HepG2 (cell line): ENCODE results near the gene NDUFV1. TPM values are rescaled to one million over a fixed set of nuclear protein-coding genes. Genes with fewer than 3 reads are reported as not detected.

ENCODE experiments used
- ATAC-seq: fragments of 200-7000 bp; cut with Tn5 transposase; 3 replicates; pipeline ENCODE4 v1.9.1; 2020; ENCODE audit warnings: mild to moderate bottlenecking, moderate library complexity
- BruUV-seq: library from RNA; stranded (reverse); fragments of 400-500 nt; replicated peaks from 2 replicates; lab custom pipeline; 2021; lab: Mats Ljungman, UMichigan
- CTCF ChIA-PET: fragments of 300-600 bp; formaldehyde crosslinking; extraction: SDS; loops from one replicate; lab custom pipeline; 2021; ENCODE audit warnings: low total read pairs, inconsistent platforms, low intra/inter-chr PET ratio; lab: Yijun Ruan, JAX
- POLR2A ChIA-PET: fragments of 350-600 bp; sonication (Branson Sonifier 250); formaldehyde crosslinking; loops from one replicate; lab custom pipeline; 2020; ENCODE audit warnings: antibody characterized with exemption, inconsistent platforms; lab: Yijun Ruan, JAX
- DNase-seq: peaks from one replicate; pipeline ENCODE4 v3.0.0-alpha.2; 2015; ENCODE audit warnings: low spot score
- FAIRE-seq: peaks from 3 replicates; lab custom pipeline; 2011; peaks lifted over from hg19 to GRCh38; lab: Jason Lieb, UNC
- H2AFZ ChIP-seq: one replicate; pipeline ENCODE4 v1.6.1; 2011; ENCODE audit warnings: low read length, inconsistent platforms
- H3K27ac ChIP-seq: fragments of 300-600 bp; 3 replicates; pipeline ENCODE4 v1.8.0; 2011; ENCODE audit warnings: mixed run types, mild to moderate bottlenecking, mixed read lengths, low read length, inconsistent platforms; ENCODE audit not compliant: insufficient read depth; ENCODE audit errors: extremely low read length
- H3K27me3 ChIP-seq, 2 experiments: fragments of 200-600 bp in 1 of 2; 2 replicates in 1 of 2; 3 replicates in 1 of 2; pipeline versions ENCODE4 v1.6.0 to v1.8.0; 2011; ENCODE audit warnings: low read length in 2 of 2, mild to moderate bottlenecking in 2 of 2, moderate library complexity in 2 of 2, inconsistent platforms in 1 of 2; ENCODE audit not compliant: insufficient read depth in 2 of 2, control insufficient read depth in 1 of 2
- H3K36me3 ChIP-seq, 2 experiments: fragments of 200-600 bp in 1 of 2; replicated peaks in 1 of 2; 2 replicates in 1 of 2; 3 replicates in 1 of 2; pipeline versions ENCODE4 v1.5.1 to v1.8.0; 2011; ENCODE audit warnings: low read length in 2 of 2, inconsistent platforms in 1 of 2; ENCODE audit not compliant: insufficient read depth in 2 of 2, control insufficient read depth in 1 of 2
- H3K4me1 ChIP-seq: 2 replicates; pipeline ENCODE4 v1.5.1; 2012; ENCODE audit warnings: low read length, inconsistent platforms; ENCODE audit not compliant: insufficient read depth
- H3K4me2 ChIP-seq: 2 replicates; pipeline ENCODE4 v1.6.0; 2011; ENCODE audit warnings: low read depth, low read length, inconsistent platforms
- H3K4me3 ChIP-seq, 3 experiments: fragments of 200-600 bp in 1 of 3; sonication (generic), shearing (Covaris generic) in 1 of 3; replicated peaks in 1 of 3; 2 replicates each; pipeline ENCODE4 v1.5.1; 2011 to 2016; ENCODE audit warnings: low read length in 3 of 3, inconsistent platforms in 2 of 3, low read depth in 2 of 3, mild to moderate bottlenecking in 2 of 3, control low read depth in 1 of 3, mixed read lengths in 1 of 3; ENCODE audit not compliant: insufficient read depth in 1 of 3
- H3K79me2 ChIP-seq: one replicate; pipeline ENCODE4 v1.6.1; 2011; ENCODE audit warnings: low read length, inconsistent platforms; ENCODE audit not compliant: insufficient read depth
- H3K9ac ChIP-seq: 2 replicates; pipeline ENCODE4 v1.6.0; 2011; ENCODE audit warnings: mild to moderate bottlenecking, low read depth, low read length, inconsistent platforms; ENCODE audit not compliant: insufficient read depth
- H3K9me3 ChIP-seq: 2 replicates; pipeline ENCODE4 v1.5.1; 2012; ENCODE audit warnings: mild to moderate bottlenecking, low read length
- H4K20me1 ChIP-seq: 2 replicates; pipeline ENCODE4 v1.6.0; 2011; ENCODE audit warnings: inconsistent platforms, mild to moderate bottlenecking, low read length, moderate library complexity; ENCODE audit not compliant: insufficient read depth
- AHR ChIP-seq: IDR thresholded peaks from 2 replicates; pipeline ENCODE4 v1.6.1; 2018; ENCODE audit warnings: missing genetic modification reagents, missing compliant biosample characterization
- ARNTL ChIP-seq: sonication (generic); formaldehyde crosslinking; IDR thresholded peaks from 2 replicates; pipeline ENCODE4 v1.4.0; 2020; ENCODE audit warnings: mild to moderate bottlenecking, missing genetic modification reagents
- HDAC6 ChIP-seq: fragments of 200-600 bp; sonication (generic); IDR thresholded peaks from 2 replicates; pipeline ENCODE4 v1.7.0; 2017; ENCODE audit warnings: mild to moderate bottlenecking, antibody characterized with exemption, low read length, low read depth
- MAZ ChIP-seq, 2 experiments: sonication (generic) in 1 of 2; formaldehyde crosslinking in 1 of 2; IDR thresholded peaks; 2 replicates each; pipeline versions ENCODE4 v1.5.0 to v1.6.1; 2012 to 2020; ENCODE audit warnings: low read depth in 2 of 2, mild to moderate bottlenecking in 2 of 2, borderline replicate concordance in 1 of 2, improper control_type of control experiment in 1 of 2, low read length in 1 of 2, missing genetic modification reagents in 1 of 2, moderate library complexity in 1 of 2
- NCOR1 ChIP-seq: fragments of 200-600 bp; sonication (generic); IDR thresholded peaks from 2 replicates; pipeline ENCODE4 v1.7.0; 2017; ENCODE audit warnings: antibody characterized with exemption, low read length, borderline replicate concordance
- NFE2L2 ChIP-seq: fragments of 150-350 bp; IDR thresholded peaks from 2 replicates; pipeline ENCODE4 v1.6.1; 2014; ENCODE audit warnings: low read length
- NRL ChIP-seq: sonication (generic); formaldehyde crosslinking; IDR thresholded peaks from 2 replicates; pipeline ENCODE4 v1.5.0; 2020; ENCODE audit warnings: missing genetic modification reagents, mild to moderate bottlenecking, moderate library complexity, borderline replicate concordance
- SALL1 ChIP-seq: sonication (generic); formaldehyde crosslinking; IDR thresholded peaks from 2 replicates; pipeline ENCODE4 v1.8.0; 2022; ENCODE audit warnings: mild to moderate bottlenecking, missing genetic modification reagents
- STAT5B ChIP-seq: sonication (generic); formaldehyde crosslinking; IDR thresholded peaks from 2 replicates; pipeline ENCODE4 v1.4.0; 2020; ENCODE audit warnings: missing genetic modification reagents
- THAP11 ChIP-seq: IDR thresholded peaks from 2 replicates; pipeline ENCODE4 v1.6.1; 2016; ENCODE audit warnings: missing biosample characterization, missing genetic modification reagents
- ZNF431 ChIP-seq: sonication (generic); formaldehyde crosslinking; IDR thresholded peaks from 2 replicates; pipeline ENCODE4 v1.9.0; 2022; ENCODE audit warnings: missing genetic modification reagents, low read depth, mild to moderate bottlenecking, borderline replicate concordance
- WGBS: methylation state at CpG from one replicate; pipeline ENCODE4 v1.1.6; 2017; ENCODE audit warnings: low lambda C conversion rate; 5-methylcytosine and 5-hydroxymethylcytosine counted together
- in situ Hi-C: cut with HindIII; loops from 2 replicates; pipeline ENCODE4 v1.10.0; 2017; ENCODE audit warnings: low pct_unique_long_range_greater_than_20kb; ENCODE audit not compliant: extremely low pct_ligation_motif_present
- intact Hi-C: fragments of 100-400 bp; cut with micrococcal nuclease; formaldehyde crosslinking; loops from one replicate; pipeline ENCODE4 v1.10.0; 2022; ENCODE audit not compliant: unreplicated experiment
- polyA plus RNA-seq, 8 experiments: library from polyadenylated mRNA; depleted of rRNA in 3 of 8; stranded (reverse) in 7 of 8; unstranded in 1 of 8; fragments of >200 nt; fragmentation: Illumina TruSeq in 4 of 8; extraction: Trizol in 4 of 8; gene quantifications; 2 replicates each; pipeline versions ENCODE4 v1.2.1 to v1.2.3, GENCODE V29; 2011 to 2016; ENCODE audit warnings: low read depth in 4 of 8, missing spikeins in 1 of 8, mixed read lengths in 1 of 8; ENCODE audit not compliant: insufficient read depth in 1 of 8
- total RNA-seq, 5 experiments: library from RNA; depleted of rRNA; stranded (reverse); fragments of >200 nt; fragmentation: Illumina TruSeq; extraction: Trizol; gene quantifications; 2 replicates each; pipeline ENCODE4 v1.2.3, GENCODE V29; 2016; ENCODE audit warnings: low read depth in 1 of 5
- TF ChIP-seq, protein P1 (sequence below): sonication (generic); formaldehyde crosslinking; IDR thresholded peaks from 2 replicates; pipeline ENCODE4 v1.4.0; 2020; ENCODE audit warnings: missing genetic modification reagents

NDUFV1 gene
- total and polyA plus RNA-seq, 2 of the 13 experiments (the other 11 are each of a cell fraction or from before 2014, with no cell fraction given), result 88.9 to 137 TPM

- H3K9me3 ChIP-seq, result no peaks in the 10 kb centered on the region
- intact Hi-C loops (loop anchor here (2.0 kb wide), 1 partner anchor 19 kb away; no protein-coding TSS in a partner anchor), in situ Hi-C loops (no loop called here)
- ATAC-seq (peak; percentile 84), FAIRE-seq (no peak), DNase-seq (peak; percentile 55)
- 44% methylated on average over 11 of the region's 23 CpGs for WGBS
- H3K4me3 ChIP-seq, result no peak overlapping the region
- no peak overlapping the region for H3K4me2 ChIP-seq
- H3K9ac ChIP-seq, result no peak overlapping the region
- no peak overlapping the region for H3K27ac ChIP-seq
- peaks cover 17% of the 10 kb centered on the region for H3K4me1 ChIP-seq
- H3K36me3 ChIP-seq, result no peaks in the 10 kb centered on the region
- H4K20me1 ChIP-seq, result no peaks in the 10 kb centered on the region
- H3K27me3 ChIP-seq, result peaks cover 0 to 9% of the 10 kb centered on the region in 2 experiments; a peak in 3 of 5 replicates
- POLR2A ChIA-PET, result interaction anchor here (2.4 kb wide), 1 partner anchor 10 kb away, joined by 9 read pairs; the partner anchor contains the start of gene NUDT8
- CTCF ChIA-PET, result interaction anchor here (3.5 kb wide), 1 partner anchor 19 kb away, joined by 12 read pairs; no protein-coding TSS in a partner anchor
- no peaks in the 10 kb centered on the region for H3K79me2 ChIP-seq
- BruUV-seq, result no TSS peak
- no peak overlapping the region for H2AFZ ChIP-seq
- TF ChIP-seq MAZ (IDR thresholded peaks at IDR 0.05; ENCODE audit: borderline replicate concordance, low read depth, low read length), result no peak
- TF ChIP-seq MAZ (CRISPR knock-in tag; IDR thresholded peaks at IDR 0.05; ENCODE audit: low read depth), result 0 out of 2 replicates have a peak, but pooled peaks have one; percentile 63
- peak; percentile 42; the same call in 1 of the 2 replicates for TF ChIP-seq AHR (CRISPR knock-in tag)
- TF ChIP-seq STAT5B (CRISPR knock-in tag), result no peak
- peak; percentile 62; the same call in 1 of the 2 replicates for TF ChIP-seq ARNTL (CRISPR knock-in tag)
- TF ChIP-seq, protein P1, sequence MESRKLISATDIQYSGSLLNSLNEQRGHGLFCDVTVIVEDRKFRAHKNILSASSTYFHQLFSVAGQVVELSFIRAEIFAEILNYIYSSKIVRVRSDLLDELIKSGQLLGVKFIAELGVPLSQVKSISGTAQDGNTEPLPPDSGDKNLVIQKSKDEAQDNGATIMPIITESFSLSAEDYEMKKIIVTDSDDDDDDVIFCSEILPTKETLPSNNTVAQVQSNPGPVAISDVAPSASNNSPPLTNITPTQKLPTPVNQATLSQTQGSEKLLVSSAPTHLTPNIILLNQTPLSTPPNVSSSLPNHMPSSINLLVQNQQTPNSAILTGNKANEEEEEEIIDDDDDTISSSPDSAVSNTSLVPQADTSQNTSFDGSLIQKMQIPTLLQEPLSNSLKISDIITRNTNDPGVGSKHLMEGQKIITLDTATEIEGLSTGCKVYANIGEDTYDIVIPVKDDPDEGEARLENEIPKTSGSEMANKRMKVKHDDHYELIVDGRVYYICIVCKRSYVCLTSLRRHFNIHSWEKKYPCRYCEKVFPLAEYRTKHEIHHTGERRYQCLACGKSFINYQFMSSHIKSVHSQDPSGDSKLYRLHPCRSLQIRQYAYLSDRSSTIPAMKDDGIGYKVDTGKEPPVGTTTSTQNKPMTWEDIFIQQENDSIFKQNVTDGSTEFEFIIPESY (CRISPR knock-in tag), result peak; percentile 82
- peak; percentile 55; the same call in 1 of the 2 replicates for TF ChIP-seq NRL (CRISPR knock-in tag)
- TF ChIP-seq SALL1 (CRISPR knock-in tag), result peak; percentile 67
- TF ChIP-seq HDAC6, result no peak
- TF ChIP-seq NCOR1, result no peak
- TF ChIP-seq ZNF431 (CRISPR knock-in tag), result 0 out of 2 replicates have a peak, but pooled peaks have one; percentile 28
- no peak for TF ChIP-seq NFE2L2
- TF ChIP-seq THAP11, result no peak
These were observed 33.5 kb downstream of the NDUFV1 start for GRCh38 chr11:67640021-67640757.
